Prostate gland (tissue), 2 donors: Measurements from ENCODE around the gene NDUFV1. TPM values are rescaled to one million over a fixed set of nuclear protein-coding genes. Genes with fewer than 3 reads are reported as not detected.

Source experiments
- DNase-seq: peaks from one replicate; pipeline ENCODE4 v3.0.0-alpha.2; 2019; ENCODE audit warnings: low spot score
- H3K27ac ChIP-seq, 2 donors: fragments of 200-600 bp; sonication (generic); 2 replicates each; pipeline ENCODE4 v1.5.1; 2017 to 2019
- H3K27me3 ChIP-seq: fragments of 200-600 bp; sonication (generic); replicated peaks from 2 replicates; pipeline ENCODE4 v1.5.1; 2019; ENCODE audit not compliant: insufficient read depth
- H3K36me3 ChIP-seq, 2 donors: fragments of 200-600 bp; sonication (generic); 1 replicate in 1 of 2; 2 replicates in 1 of 2; pipeline versions ENCODE4 v1.5.1 to v1.8.1; 2017 to 2019
- H3K4me1 ChIP-seq: fragments of 200-600 bp; sonication (generic); replicated peaks from 2 replicates; pipeline ENCODE4 v1.5.1; 2019
- H3K4me3 ChIP-seq, 2 donors: fragments of 200-600 bp; sonication (generic); 2 replicates each; pipeline ENCODE4 v1.5.1; 2017 to 2019
- H3K9me3 ChIP-seq: fragments of 200-600 bp; sonication (generic); 2 replicates; pipeline ENCODE4 v1.5.1; 2017
- CTCF ChIP-seq, 4 experiments: fragments of 200-600 bp in 2 of 4; fragments of 450-650 bp in 2 of 4; sonication (generic) in 2 of 4; IDR thresholded peaks; 1 replicate in 3 of 4; 2 replicates in 1 of 4; pipeline ENCODE4 v1.5.1; 2016 to 2019; ENCODE audit warnings: antibody characterized with exemption in 4 of 4, mild to moderate bottlenecking in 2 of 4, moderate library complexity in 2 of 4
- POLR2A ChIP-seq: fragments of 450-650 bp; IDR thresholded peaks from one replicate; pipeline ENCODE4 v1.6.1; 2016; ENCODE audit warnings: antibody characterized with exemption, mild to moderate bottlenecking
- POLR2AphosphoS5 ChIP-seq: sonication (generic); formaldehyde crosslinking; IDR thresholded peaks from one replicate; pipeline ENCODE4 v1.6.1; 2017; ENCODE audit warnings: antibody characterized with exemption
- WGBS: methylation state at CpG from one replicate; pipeline ENCODE4 v1.1.5; 2018; 5-methylcytosine and 5-hydroxymethylcytosine counted together
- intact Hi-C: fragments of 100-400 bp; cut with DNase I; formaldehyde crosslinking; loops from one replicate; pipeline ENCODE4 v1.14.2; 2022
- total RNA-seq, 2 donors: library from RNA; depleted of rRNA; stranded (reverse); fragments of >200 nt; gene quantifications; one replicate each; pipeline ENCODE4 v1.1.0, GENCODE V29; 2016

The NDUFV1 gene
- total RNA-seq, 2 donors from 2014 or later, result 190 to 260 TPM

GRCh38 chr11:67639438-67639859, 32.7 kb downstream of the NDUFV1 start, which contains the start of gene TBX10:
TSS of gene TBX10 (minus strand) at chr11:67639763. CDS start at chr11:67639472, 291 bp downstream.
- TF ChIP-seq POLR2A, result no peak
- intact Hi-C loops, result loop anchor here (10.0 kb wide), 1 partner anchor 165 kb away; no protein-coding TSS in a partner anchor
- 86% methylated on average over 18 of the region's 18 CpGs for WGBS
- no peaks in the 10 kb centered on the region for H3K27me3 ChIP-seq
- H3K4me1 ChIP-seq, result no peaks in the 10 kb centered on the region
- no peak for DNase-seq
- no peaks in the 10 kb centered on the region for H3K9me3 ChIP-seq
- no peak within 1 kb of the TSS for H3K27ac ChIP-seq
- H3K4me3 ChIP-seq, result no peak within 1 kb of the TSS
- H3K36me3 ChIP-seq, result no peaks in the 10 kb centered on the region

- no peaks in the 10 kb centered on the region for H3K27me3 ChIP-seq
- TF ChIP-seq POLR2AphosphoS5 (no peak), CTCF (IDR thresholded peaks at IDR 0.05) (peak in 3 of 4 experiments; percentile 29 to 60 (median 58))
- no peaks in the 10 kb centered on the region for H3K9me3 ChIP-seq
- no peak overlapping the region for H3K4me3 ChIP-seq
- no peaks in the 10 kb centered on the region for H3K36me3 ChIP-seq
- no peaks in the 10 kb centered on the region for H3K4me1 ChIP-seq
- no peak for DNase-seq
- 45% methylated on average over 23 of the region's 23 CpGs for WGBS
- H3K27ac ChIP-seq, result no peak overlapping the region
- intact Hi-C loops, result no loop called here
Measured at GRCh38 chr11:67640021-67640757, 33.5 kb downstream of the NDUFV1 start.

GRCh38 chr11:67640758-67641337, 34.1 kb downstream of the NDUFV1 start:
- Histone ChIP-seq H3K27me3 (no peaks in the 10 kb centered on the region), H3K4me3 (no peak overlapping the region), H3K4me1 (no peaks in the 10 kb centered on the region), H3K9me3 (no peaks in the 10 kb centered on the region), H3K27ac (no peak overlapping the region), H3K36me3 (no peaks in the 10 kb centered on the region)
- TF ChIP-seq CTCF (IDR thresholded peaks at IDR 0.05), result no peak
- no peak for TF ChIP-seq POLR2AphosphoS5
- TF ChIP-seq POLR2A, result no peak
- no peak for DNase-seq
- WGBS, result 65% methylated on average over 12 of the region's 12 CpGs
- intact Hi-C loops, result no loop called here

- Histone ChIP-seq H3K9me3 (no peaks in the 10 kb centered on the region), H3K36me3 (no peaks in the 10 kb centered on the region), H3K4me3 (no peak overlapping the region), H3K4me1 (no peaks in the 10 kb centered on the region), H3K27ac (no peak overlapping the region), H3K27me3 (no peaks in the 10 kb centered on the region)
- intact Hi-C loops, result no loop called here
- 81% methylated on average over 26 of the region's 28 CpGs for WGBS
- TF ChIP-seq POLR2AphosphoS5 (no peak), CTCF (IDR thresholded peaks at IDR 0.05) (no peak), POLR2A (no peak)
- DNase-seq, result no peak
Measured at GRCh38 chr11:67641338-67642172, 34.8 kb downstream of the NDUFV1 start.
